Occipital lobe (tissue), 2 donors: ENCODE data around the gene SERPINA4. TPM values are rescaled to one million over a fixed set of nuclear protein-coding genes. Genes with fewer than 3 reads are reported as not detected.
A peak's percentile ranks its signal among the peaks of the same experiment; 100 is the strongest.

Experiments
- DNase-seq: peaks from one replicate; lab custom pipeline; 2025; lab: John Stamatoyannopoulos, UW
- total RNA-seq: library from RNA; depleted of rRNA; stranded (reverse); fragments of >200 nt; gene quantifications from one replicate; pipeline ENCODE4 v1.2.3, GENCODE V29; 2014

The SERPINA4 gene
- total RNA-seq, 1 donor from 2014 or later, result not detected

DNA sequence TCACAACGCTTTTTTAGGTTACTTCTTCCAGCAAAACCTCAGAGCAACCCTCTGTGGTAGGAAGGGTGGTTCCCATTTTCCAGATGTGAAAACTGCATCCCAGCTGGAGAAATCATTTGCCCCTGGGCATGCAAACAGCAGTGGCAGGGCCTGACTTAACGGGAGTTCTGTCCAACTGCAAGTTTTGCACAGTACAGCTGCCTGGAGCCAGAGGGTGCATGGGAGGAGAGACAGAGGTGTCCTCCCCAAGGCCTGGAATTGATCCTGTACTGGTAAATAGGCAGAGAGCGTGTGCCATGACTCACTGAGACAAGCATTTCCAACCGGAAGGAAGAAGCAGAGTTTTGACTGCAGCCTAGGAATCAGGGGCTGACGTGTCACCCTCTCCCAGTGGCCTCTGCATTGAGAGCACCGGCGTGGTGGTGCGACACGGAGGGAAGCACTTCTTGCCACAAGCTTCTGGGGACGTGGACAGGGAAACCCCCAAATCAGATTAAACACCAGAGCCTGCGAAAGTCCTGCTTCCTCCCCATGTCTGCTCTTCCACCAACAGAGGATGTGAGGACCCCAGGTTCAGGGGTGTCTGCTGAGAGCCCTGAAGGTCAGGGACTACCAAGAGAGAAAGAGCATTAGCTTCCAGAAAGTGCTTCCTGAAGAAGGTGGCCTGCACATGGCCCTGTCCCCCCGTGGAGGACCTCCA, 19.0 kb upstream of the SERPINA4 start:
- DNase-seq, result no peak

DNA sequence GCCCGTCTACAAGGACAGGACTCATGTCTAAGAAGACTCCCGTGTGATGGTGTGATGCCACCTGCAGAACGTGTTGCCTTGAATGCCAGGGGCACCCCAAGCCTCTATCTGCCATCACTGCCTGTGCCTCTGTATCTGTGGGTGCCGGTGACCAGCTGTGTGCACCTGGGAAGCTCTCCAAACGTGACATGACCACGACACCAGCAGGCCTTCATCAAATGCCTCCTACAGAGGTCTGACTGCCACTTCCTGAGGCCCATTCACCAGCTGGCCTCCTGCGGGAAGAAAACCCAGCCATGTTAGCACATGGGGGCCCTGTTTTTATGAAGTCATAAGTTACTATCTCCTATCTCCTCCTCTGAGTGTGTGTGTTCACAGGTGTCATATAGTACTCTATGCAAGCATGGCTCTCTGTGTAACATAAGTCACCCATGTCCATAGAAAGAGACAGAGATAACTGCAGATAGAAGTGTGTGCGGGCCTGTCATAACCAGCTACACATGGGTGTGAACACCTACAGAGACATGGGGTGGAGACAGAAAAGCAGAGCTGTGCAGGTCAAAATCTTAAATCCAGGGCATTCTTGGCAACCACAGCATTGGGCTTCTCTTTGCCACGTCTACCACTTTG, 18.3 kb upstream of the SERPINA4 start:
- DNase-seq, result no peak

DNA sequence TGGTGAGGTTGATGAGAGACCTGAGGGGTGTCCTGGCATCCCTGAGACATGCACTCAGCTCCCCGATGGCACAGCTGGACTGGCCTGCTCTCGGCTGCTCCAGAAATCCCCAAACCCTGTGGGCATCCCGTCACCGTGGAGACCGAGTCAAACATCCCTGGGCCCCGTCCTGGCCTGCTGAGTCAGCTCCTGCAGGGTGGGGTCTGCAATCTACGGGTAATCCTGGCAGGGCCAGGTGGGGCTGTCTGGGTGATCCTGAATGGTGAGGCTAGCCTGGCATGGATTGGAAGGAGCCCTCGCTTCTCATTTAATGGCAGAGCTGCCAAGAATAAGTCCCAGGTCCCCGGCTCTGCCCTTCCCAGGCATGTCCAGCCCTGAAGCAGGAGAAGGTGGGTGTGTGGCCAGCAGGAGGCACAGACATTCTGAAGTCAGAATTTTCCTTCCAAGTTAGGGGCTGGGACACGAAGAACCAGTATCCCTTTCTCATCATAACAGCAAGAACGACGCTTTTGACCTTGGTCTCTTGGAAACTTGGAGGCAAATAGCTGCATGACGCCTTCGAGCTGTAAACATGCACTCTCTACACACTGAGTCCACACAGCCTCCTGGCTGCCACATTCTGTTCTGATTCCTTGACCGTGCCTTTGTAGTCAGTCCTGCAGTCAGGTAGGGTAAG, 17.7 kb upstream of the SERPINA4 start:
- DNase-seq, result no peak

DNA sequence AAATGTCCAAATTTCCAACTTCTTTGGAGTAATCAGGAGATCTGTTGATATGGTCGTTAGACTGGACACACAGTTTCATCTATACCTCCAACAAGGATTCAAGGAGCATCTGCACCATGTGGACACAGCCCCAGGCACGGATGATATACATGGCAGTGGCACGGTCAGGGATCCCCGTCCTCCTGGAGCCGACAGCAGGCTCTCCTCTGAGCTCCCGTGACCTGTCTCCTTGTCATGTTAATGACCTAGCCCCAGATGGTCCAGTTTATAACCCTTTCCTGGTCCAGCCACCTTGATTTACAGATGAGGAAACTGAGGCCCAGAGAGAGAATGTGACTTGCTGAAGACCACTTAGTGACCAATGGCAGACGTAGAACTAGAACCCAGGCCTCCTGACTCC, 16.5 kb upstream of the SERPINA4 start:
- DNase-seq, result no peak

DNA sequence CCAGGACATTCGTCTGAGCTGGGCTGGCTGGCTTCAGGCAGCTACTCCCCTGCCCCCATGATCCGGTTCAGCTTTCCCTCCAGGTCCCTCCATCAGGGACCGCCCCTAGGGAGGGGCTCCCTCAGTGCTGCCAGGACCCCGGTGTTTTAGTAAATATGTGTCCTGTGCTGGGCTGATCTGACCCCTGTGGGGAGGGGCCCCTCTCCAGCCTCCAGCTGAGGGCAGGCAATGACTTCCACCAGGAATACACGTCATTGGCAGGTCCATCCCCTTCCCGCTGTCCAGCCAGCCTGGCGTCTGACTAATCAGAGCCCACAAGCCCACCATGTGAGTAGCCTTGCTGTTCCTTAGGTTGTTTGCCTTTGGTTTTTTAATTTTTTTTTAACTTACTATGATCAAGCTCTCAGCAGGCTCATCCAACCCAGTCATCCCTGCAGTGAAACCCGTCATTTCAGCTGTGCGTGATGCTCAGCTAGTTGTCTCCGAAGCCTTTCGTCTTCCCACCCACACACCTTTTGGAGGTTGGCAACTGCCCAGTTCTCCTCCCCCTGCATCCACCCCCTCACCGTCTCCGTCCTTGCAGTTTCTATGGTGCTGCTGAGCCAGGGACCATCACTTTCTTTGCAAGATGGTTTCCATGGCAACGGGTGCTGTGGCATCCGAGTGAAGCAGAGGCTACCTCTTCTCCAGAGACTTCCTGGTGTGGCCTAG, 16.0 kb upstream of the SERPINA4 start:
- DNase-seq, result peak; percentile 78

DNA sequence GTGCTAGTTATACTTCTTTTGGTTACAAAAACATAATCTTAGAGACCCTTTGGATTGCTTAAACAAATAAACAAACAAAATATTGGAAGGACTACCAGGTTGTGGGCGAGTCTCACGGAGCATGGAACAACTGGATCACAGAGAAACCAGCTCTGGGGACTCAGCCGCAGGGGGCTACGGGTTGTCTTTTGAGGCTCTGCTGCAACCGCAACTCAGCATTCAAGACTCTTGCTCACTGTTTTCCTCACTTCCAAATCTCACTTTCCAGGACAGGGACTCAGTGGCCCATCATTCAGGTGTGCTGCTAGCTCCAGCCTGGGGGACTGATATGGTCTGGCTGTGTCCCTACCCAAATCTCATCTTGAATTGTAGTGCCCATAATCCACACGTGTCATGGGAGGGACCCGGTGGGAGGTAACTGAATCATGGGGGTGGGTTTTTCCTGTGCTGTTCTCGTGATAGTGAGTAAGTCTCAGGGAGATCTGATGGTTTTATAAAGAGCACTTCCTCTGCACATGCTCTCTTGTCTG, 14.0 kb upstream of the SERPINA4 start:
- no peak for DNase-seq

DNA sequence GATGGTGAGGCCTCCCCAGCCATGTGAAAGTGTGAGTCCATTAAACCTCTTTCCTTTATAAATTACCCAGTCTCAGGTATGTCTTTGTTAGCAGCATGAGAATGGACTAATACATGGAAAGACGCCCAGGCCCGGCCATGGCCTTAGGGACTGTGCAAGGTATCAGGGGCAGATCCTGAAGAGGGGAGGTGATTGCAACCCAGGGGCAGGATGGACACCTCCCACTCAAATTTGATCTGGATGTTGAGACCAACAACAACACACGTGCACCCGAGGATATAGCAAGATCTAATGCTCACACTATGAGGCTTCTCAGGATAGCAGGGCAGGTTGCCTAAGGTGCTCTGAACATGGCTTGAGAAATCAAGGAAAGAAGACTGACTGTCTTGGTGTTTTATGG, 13.5 kb upstream of the SERPINA4 start:
- no peak for DNase-seq

DNA sequence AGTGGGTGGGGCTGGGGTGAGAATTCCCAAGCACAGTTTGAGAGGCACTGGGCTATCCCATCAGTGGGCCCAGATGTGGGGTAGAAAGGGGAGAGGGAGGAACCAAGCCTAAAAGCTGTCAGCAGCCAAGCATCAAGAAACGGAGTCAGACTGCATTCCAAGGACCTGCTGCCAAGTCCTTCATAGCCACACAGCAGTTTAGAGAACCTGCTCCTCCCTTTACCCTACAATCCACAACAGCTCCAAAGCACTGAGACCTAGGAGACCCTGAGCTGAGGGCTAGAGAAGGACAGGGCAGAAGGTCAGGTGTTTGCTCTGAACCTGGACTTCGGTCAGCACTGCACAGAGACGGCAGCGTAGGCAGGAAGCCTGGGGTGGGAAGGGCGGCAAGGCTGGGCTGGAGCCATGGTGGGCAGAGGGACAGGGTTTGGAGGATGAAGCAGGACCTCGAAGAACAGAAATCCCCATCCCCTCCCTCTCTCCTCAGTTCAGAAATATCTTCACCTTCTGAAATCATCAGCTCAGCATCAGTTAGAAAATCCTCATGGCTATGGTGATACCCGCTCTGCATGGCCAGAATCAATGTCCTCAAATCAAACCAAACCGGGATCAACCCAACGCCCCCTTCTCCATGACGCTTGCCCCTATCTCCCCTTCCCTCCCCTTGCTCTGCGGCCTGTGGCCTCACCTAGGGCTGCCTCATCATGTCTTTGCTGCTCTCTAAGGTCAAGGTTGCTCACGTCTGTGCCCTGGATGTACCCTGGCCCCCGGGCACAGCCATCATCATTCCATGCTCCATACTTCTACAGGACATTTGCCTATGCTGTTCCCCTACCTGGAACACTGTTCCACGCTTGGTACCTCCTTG, 12.9 kb upstream of the SERPINA4 start:
- DNase-seq, result no peak

DNA sequence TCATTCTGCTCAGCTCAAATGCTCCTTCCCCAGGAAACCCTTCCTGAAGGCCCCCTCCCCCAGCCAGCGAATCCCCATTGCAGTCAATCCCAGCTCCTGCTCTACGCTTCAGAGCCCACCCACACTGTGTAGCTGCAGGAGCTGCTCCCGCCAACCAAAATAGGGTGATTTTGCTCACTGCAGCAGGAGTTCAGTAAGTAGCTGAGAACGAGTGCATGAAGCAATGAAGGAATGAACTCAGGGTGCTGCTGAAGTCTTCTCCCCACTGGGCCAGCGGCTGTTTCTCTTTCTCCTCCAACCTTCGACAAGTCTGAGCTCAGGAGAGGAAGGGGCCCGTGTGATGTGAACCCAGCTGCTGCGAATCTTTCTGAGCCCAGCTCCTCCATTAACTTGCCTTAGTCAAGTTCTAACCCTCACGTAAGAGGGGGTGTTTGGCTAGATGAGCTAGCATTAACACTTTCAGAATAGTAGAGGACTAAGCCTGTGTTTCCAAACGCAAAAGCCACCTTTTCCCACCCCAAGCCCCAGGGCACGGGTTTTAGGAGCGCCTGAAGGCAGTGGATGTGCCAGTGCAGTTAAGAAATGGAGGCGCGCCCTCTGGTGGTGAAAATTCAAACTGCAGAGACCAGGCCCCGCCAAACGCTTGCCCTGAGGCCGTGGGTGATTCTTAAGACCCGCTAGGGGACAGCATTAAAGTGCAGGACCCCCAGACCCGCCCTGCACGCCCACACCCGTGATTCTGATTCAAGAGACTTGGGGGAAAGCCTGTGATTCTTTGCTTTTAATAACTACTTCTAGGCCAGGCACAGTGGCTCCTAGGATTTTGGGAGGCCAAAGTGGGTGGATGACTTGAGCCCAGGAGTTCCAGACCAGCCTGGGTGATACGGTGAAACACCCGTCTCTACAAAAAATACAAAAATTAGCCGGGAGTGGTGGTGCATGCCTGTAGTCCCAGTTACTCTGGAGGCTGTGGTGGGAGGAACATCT, 11.9 kb upstream of the SERPINA4 start:
- peak; percentile 21 for DNase-seq

DNA sequence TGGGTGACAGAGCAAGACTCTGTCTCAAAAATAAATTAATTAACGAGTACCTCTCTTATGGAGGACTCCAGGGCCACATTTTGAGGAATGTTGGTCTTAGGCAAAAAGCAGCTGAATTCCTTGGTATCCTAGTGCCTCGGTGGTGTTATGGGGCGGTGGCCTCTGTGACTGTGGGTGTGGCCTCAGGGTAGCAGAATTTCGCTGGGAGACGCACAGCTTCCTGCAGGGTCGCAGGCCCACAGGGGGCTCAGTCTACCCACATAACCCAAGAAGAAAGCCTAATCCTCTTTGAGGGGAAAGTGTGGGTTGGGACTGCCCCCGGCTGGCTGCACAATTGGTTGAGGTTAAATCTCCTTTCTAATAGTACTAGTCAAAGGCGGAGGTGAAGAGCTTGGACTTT, 11.2 kb upstream of the SERPINA4 start:
- no peak for DNase-seq

DNA sequence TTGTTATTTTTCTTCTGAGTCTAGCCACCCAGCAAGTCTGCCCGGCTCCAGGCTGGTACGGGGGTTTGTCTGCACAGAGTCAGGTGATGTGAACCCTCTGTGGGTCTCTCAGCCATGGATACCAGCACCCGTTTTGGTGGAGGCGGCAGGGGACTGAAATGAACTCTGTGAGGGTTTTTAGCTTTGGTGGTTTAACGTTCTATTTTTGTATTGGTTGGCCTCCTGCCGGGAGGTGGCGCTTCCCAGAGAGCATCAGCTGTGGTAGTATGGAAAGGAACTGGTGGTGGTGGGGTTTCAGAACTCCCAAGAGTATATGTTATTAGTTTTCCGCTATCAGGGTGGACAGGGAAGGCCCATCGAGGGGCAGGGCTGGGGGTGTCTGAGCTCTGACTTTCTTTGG, 5.3 kb upstream of the SERPINA4 start:
- no peak for DNase-seq

DNA sequence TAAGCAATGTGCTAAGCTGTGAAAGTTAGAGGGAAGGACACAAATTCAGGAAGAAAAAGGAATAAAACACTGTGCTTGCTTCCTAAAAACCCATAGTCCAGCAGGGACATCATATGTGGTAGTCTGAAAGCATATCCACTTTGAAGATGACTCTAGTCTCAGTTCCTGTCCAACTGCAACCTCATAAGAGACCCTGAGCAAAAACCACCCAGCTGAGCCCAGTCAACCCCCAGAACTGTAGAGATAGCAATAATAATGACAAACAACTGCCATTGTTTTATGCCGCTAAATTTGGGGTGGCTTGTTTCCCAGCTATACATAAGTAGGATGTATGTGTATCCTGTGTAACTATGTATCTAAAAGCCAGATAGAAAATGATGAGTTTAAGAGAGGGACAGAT, 3.9 kb upstream of the SERPINA4 start:
- no peak for DNase-seq

DNA sequence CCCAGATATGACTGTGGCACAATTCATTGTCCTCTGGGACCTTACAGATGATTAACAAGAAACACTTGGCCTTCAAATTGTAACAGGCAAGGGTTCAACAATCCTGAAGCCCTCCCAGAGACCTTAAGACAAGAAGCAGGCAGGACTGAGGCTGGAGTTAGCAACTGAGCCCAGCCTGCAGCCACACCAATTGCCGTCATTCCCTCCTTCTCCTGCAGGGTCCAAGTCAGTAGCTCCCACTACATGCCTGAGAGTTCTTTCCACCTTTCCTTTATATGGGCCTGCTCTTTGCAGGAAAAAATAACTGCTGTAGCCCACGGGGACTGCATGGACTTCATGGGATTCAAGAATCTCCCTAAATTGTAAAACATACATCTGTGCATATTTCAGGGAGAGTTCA, 2.4 kb upstream of the SERPINA4 start:
- no peak for DNase-seq

DNA sequence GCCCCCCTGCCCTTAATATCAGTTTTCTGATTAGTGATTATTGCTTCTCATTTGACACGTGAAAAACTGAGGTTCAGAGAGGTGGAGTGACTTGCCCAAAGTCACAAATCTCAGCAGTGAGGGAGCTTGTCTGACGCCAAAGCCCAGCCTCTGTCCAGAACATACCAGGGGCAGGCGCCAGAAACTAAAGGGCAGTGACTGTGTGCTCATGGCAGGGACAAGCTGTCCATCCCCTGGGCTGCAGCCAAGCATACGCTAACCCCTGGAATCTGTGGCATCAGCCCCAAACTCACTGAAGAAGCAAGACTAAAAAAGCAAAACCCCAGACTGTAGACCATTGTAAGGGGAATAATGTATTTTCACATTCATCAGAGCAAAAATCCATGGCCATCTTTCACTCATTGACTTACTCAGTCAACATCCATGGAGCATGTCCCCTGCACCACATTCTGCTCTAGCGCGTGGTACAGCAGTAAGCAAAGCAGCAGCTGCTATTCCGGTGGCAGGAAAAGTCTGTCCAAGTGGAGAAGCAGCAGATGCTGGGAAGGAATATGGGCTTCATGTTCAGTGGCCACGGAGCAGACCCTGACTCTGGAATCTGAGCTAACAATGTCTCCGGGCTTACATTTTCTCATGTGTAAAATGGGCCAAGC, 1.5 kb upstream of the SERPINA4 start:
- no peak for DNase-seq

DNA sequence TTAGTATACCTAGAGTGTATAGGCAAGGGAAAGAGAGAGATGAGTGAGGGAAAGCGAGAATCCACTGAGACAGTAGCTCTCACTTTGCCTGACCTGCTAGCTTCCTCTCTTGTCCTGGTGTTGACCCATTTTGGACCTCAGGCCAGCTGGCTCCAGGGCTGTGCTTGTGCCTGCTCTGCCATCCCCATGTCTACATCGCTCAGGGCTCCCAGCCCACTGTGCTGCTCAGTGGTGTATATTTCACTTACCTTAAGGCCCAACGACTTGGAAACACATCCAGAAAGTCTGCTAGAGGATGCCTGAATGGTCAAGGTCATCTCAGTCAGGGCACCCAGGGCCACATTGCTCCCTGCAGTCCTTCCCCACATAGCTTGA, 964 bp upstream of the SERPINA4 start:
- no peak for DNase-seq

DNA sequence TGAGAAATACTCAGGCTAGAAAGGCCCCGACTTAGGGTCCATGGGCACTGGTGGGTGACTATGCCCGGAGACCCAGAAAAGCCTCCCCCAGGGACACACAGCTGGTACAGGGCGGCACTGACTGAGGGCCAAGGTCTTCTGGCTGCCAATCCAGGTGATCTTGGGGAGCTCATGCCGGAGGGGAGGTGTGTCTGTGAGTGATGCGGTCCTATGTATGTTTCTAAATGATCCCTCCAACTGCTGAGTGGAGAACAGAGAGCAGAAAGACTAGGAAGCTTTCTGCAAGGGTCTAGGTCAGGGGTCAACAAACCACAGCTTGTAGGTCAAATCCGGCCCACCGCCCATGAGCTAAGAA, 391 bp downstream of the SERPINA4 start:
- no peak for DNase-seq

DNA sequence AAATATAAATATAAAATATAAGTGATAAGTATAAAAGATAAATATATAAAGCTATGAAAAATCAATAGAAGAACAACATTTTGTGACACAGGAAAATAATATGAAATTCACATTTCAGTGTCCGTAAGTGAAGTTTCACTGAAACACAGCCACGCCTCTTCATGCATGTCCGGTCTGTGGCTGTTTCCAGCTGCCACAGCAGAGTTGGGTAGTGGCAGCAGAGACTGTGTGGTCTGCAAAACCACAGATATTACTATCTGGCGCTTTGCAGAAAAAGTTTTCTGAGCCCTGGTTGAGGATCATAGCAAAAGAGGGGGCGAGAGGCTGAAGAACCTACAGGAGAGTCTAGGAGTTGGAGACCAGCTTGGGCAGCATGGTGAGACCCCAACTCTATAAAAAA, 780 bp downstream of the SERPINA4 start:
- no peak for DNase-seq

DNA sequence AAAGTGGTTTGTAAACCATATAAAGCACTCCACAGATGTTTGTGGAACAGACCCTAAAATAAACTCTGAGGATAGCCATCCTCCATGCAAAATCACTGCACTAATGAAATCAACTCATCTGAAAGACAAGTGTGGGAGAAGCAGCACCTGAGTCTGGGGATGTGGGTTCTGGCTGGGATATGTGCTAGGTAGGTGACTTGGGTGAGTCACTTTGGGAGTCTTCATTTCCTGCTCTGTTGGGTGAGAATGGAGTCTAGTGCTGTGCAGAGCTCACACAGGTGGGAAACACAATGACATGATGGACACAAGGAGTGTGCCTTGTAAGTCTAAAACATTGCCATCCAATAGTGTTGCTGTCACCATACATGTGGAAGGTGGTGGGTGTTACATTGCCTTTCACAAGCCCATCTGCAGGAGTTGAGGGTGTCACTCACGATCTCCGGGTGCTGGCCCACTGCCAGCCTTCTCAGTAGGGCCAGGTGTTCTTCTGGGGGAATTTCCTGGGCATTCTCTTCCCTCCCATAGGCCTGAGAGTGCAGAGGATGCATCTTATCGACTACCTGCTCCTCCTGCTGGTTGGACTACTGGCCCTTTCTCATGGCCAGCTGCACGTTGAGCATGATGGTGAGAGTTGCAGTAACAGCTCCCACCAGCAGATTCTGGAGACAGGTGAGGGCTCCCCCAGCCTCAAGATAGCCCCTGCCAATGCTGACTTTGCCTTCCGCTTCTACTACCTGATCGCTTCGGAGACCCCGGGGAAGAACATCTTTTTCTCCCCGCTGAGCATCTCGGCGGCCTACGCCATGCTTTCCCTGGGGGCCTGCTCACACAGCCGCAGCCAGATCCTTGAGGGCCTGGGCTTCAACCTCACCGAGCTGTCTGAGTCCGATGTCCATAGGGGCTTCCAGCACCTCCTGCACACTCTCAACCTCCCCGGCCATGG, 2.0 kb downstream of the SERPINA4 start:
- DNase-seq, result no peak
